B cell (primary cell): Measurements from ENCODE around the gene NPAS4. TPM values are rescaled to one million over a fixed set of nuclear protein-coding genes. Genes with fewer than 3 reads are reported as not detected.

ENCODE experiments used
- ATAC-seq: fragments of 200-7000 bp; cut with Tn5 transposase; one replicate; pipeline ENCODE4 v1.10.0; 2021; ENCODE audit warnings: low read depth, mild to moderate bottlenecking, moderate number of reproducible peaks, moderate library complexity
- CTCF ChIA-PET: fragments of 350-600 bp; sonication (Branson Sonifier 250); formaldehyde crosslinking; loops from one replicate; lab custom pipeline; 2021; ENCODE audit warnings: antibody characterized with exemption, inconsistent platforms; lab: Charles Lee
- POLR2A ChIA-PET: fragments of 350-600 bp; sonication (Branson Sonifier 250); formaldehyde crosslinking; loops from one replicate; lab custom pipeline; 2021; ENCODE audit warnings: antibody characterized with exemption; lab: Charles Lee
- DNase-seq: peaks from one replicate; pipeline ENCODE4 v3.0.0; 2013
- H2AFZ ChIP-seq: 2 replicates; pipeline ENCODE4 v1.6.1; 2012; ENCODE audit warnings: mild to moderate bottlenecking, low read depth, low read length; ENCODE audit not compliant: insufficient read depth, poor library complexity, severe bottlenecking
- H3K27ac ChIP-seq, 2 donors: 1 replicate in 1 of 2; 2 replicates in 1 of 2; pipeline ENCODE4 v1.5.1; 2012 to 2013; ENCODE audit warnings: low read length in 2 of 2, mild to moderate bottlenecking in 2 of 2, moderate library complexity in 1 of 2
- H3K27me3 ChIP-seq, 4 experiments: fragments of 200-600 bp in 1 of 4; sonication (generic) in 1 of 4; replicated peaks in 1 of 4; 1 replicate in 2 of 4; 2 replicates in 2 of 4; pipeline versions ENCODE4 v1.6.1 to v1.7.0; 2013 to 2016; ENCODE audit warnings: low read length in 3 of 4, mild to moderate bottlenecking in 2 of 4, mixed read lengths in 1 of 4, moderate library complexity in 1 of 4; ENCODE audit not compliant: insufficient read depth in 4 of 4, control insufficient read depth in 3 of 4; ENCODE audit errors: control extremely low read depth in 1 of 4
- H3K36me3 ChIP-seq, 2 experiments: replicated peaks in 1 of 2; 1 replicate in 1 of 2; 2 replicates in 1 of 2; pipeline versions ENCODE4 v1.6.1 to v1.7.1; 2013; ENCODE audit warnings: low read length in 1 of 2; ENCODE audit not compliant: insufficient read depth in 2 of 2, control insufficient read depth in 1 of 2; ENCODE audit errors: control extremely low read depth in 1 of 2, extremely low read depth in 1 of 2
- H3K4me1 ChIP-seq, 2 donors: fragments of 200-600 bp in 1 of 2; sonication (generic) in 1 of 2; 1 replicate in 1 of 2; 2 replicates in 1 of 2; pipeline versions ENCODE4 v1.5.1 to v1.6.1; 2013 to 2017; ENCODE audit warnings: low read length in 2 of 2; ENCODE audit not compliant: control insufficient read depth in 2 of 2, insufficient read depth in 2 of 2
- H3K4me2 ChIP-seq: replicated peaks from 2 replicates; pipeline ENCODE3; 2012; ENCODE audit warnings: mild to moderate bottlenecking, low read depth, low read length; ENCODE audit not compliant: poor library complexity, severe bottlenecking
- H3K4me3 ChIP-seq, 5 experiments: fragments of 200-600 bp in 1 of 5; sonication (generic) in 1 of 5; 1 replicate in 3 of 5; 2 replicates in 2 of 5; pipeline versions ENCODE4 v1.5.1 to v1.7.0; 2011 to 2016; ENCODE audit warnings: low read length in 4 of 5, mild to moderate bottlenecking in 4 of 5, low read depth in 2 of 5, control low read depth in 1 of 5, moderate library complexity in 1 of 5; ENCODE audit not compliant: insufficient read depth in 1 of 5; ENCODE audit errors: control extremely low read depth in 1 of 5, extremely low read depth in 1 of 5
- H3K79me2 ChIP-seq: fragments of 200-600 bp; sonication (generic); one replicate; pipeline ENCODE4 v1.6.0; 2016; ENCODE audit warnings: low read length; ENCODE audit not compliant: control insufficient read depth, insufficient read depth
- H3K9ac ChIP-seq: fragments of 200-600 bp; sonication (generic); 2 replicates; pipeline ENCODE4 v1.6.1; 2017; ENCODE audit warnings: mild to moderate bottlenecking, low read length, moderate library complexity
- H3K9me3 ChIP-seq, 3 donors: one replicate each; pipeline versions ENCODE4 v1.6.1 to v1.7.1; 2013; ENCODE audit warnings: low read length in 2 of 3; ENCODE audit not compliant: control insufficient read depth in 2 of 3, insufficient read depth in 1 of 3; ENCODE audit errors: control extremely low read depth in 1 of 3
- H4K20me1 ChIP-seq: 2 replicates; pipeline ENCODE4 v1.6.0; 2012; ENCODE audit warnings: mild to moderate bottlenecking, low read length; ENCODE audit not compliant: insufficient read depth, control insufficient read depth, poor library complexity, severe bottlenecking
- H3K27ac Mint-ChIP-seq: one replicate; pipeline ENCODE4 v1.8.0; 2021; ENCODE audit warnings: mixed read lengths
- H3K27me3 Mint-ChIP-seq: one replicate; pipeline ENCODE4 v1.8.0; 2021; ENCODE audit warnings: mixed read lengths
- H3K4me1 Mint-ChIP-seq: one replicate; pipeline ENCODE4 v1.8.0; 2021; ENCODE audit warnings: mixed read lengths
- H3K4me3 Mint-ChIP-seq: one replicate; pipeline ENCODE4 v1.8.0; 2021; ENCODE audit warnings: mixed read lengths
- H3K9me3 Mint-ChIP-seq: one replicate; pipeline ENCODE4 v1.8.0; 2022; ENCODE audit warnings: mixed read lengths; ENCODE audit not compliant: insufficient read depth
- CTCF ChIP-seq: fragments of 200-600 bp; IDR thresholded peaks from one replicate; pipeline ENCODE4 v1.8.0; 2022; ENCODE audit warnings: antibody characterized with exemption, mild to moderate bottlenecking
- EZH2 ChIP-seq: IDR thresholded peaks from 2 replicates; pipeline ENCODE4 v1.6.1; 2012; ENCODE audit warnings: borderline replicate concordance, low read depth, mild to moderate bottlenecking, moderate library complexity, low read length; ENCODE audit not compliant: insufficient read depth, poor library complexity, severe bottlenecking
- WGBS: methylation state at CpG from one replicate; pipeline ENCODE4 v1.1.5; 2013; ENCODE audit warnings: missing lambda C conversion rate; ENCODE audit not compliant: insufficient coverage; 5-methylcytosine and 5-hydroxymethylcytosine counted together
- intact Hi-C: fragments of 100-400 bp; cut with micrococcal nuclease; formaldehyde crosslinking; loops from one replicate; pipeline ENCODE4 v1.10.0; 2022
- polyA plus RNA-seq: library from polyadenylated mRNA; depleted of rRNA; stranded (reverse); fragments of >200 nt; gene quantifications from 2 replicates; pipeline ENCODE4 v1.2.3, GENCODE V29; 2012
- total RNA-seq, 2 donors: library from RNA; stranded (reverse); fragments of 120-200 nt in 1 of 2; gene quantifications; 1 replicate in 1 of 2; 2 replicates in 1 of 2; pipeline versions ENCODE4 v1.2.3 to v1.2.4, GENCODE V29; 2013 to 2022

The NPAS4 gene
- total and polyA plus RNA-seq, 2 donors (not counting 1 experiment from before 2014, with no cell fraction given): not detected

GRCh38 chr11:66408488-66409214 is 12.2 kb upstream of the NPAS4 start:
- peak overlapping the region; percentile 88 for H3K4me2 ChIP-seq
- DNase-seq: peak; percentile 93
- H3K4me1 ChIP-seq: peaks cover 5 to 6% of the 10 kb centered on the region in 2 donors
- H3K27me3 ChIP-seq: peaks cover 0 to 49% (median 12%) of the 10 kb centered on the region in 4 experiments
- H3K9me3 Mint-ChIP-seq: no peaks in the 10 kb centered on the region
- peak; percentile 96 for ATAC-seq
- peak overlapping the region; percentile 38 for H2AFZ ChIP-seq
- peak overlapping the region; percentile 40 for H3K9ac ChIP-seq
- peaks cover 53% of the 10 kb centered on the region for H3K27me3 Mint-ChIP-seq
- CTCF ChIA-PET: interaction anchor here (0.6 to 7.8 kb wide), 19 partner anchors 8 to 475 kb away, joined by 3 to 92 read pairs (median 5); partner anchors contain the start of genes DPP3, MRPL11, NPAS4 and RBM4B
- TF ChIP-seq EZH2 (no peak), CTCF (peak; percentile 100)
- H3K4me1 Mint-ChIP-seq: peaks cover 4% of the 10 kb centered on the region
- H3K4me3 ChIP-seq: peak overlapping the region in 4 of 5 experiments; percentile 5 to 57 (median 27)
- no peak overlapping the region for H3K27ac Mint-ChIP-seq
- H3K79me2 ChIP-seq: no peaks in the 10 kb centered on the region
- intact Hi-C loops: loop anchor here (1.0 to 2.0 kb wide), 6 partner anchors 22 to 475 kb away; no protein-coding TSS in a partner anchor
- H3K36me3 ChIP-seq: no peaks in the 10 kb centered on the region
- WGBS: under 1% methylated on average over 59 of the region's 63 CpGs
- H4K20me1 ChIP-seq: no peaks in the 10 kb centered on the region
- no peak overlapping the region for H3K27ac ChIP-seq
- peak overlapping the region; percentile 79 for H3K4me3 Mint-ChIP-seq
- no peaks in the 10 kb centered on the region for H3K9me3 ChIP-seq
- POLR2A ChIA-PET: interaction anchor here (2.6 kb wide), 1 partner anchor 269 kb away, joined by 15 read pairs; the partner anchor contains the start of gene RBM4B
